ENCODE results near the gene CATSPERZ.

Gene CATSPERZ

GRCh38 chr11:64342869-64343745, 42.9 kb downstream of the CATSPERZ start:
- no peak for DNase-seq (ENCODE audit: low read depth)

GRCh38 chr11:64343767-64344559, 43.8 kb downstream of the CATSPERZ start:
- no peak for DNase-seq (ENCODE audit: low read depth)

- DNase-seq (ENCODE audit: low read depth) = no peak
Measured at GRCh38 chr11:64344787-64345186, 44.6 kb downstream of the CATSPERZ start.

- DNase-seq (ENCODE audit: low read depth) = no peak
Measured at GRCh38 chr11:64347193-64347867, 47.2 kb downstream of the CATSPERZ start.

DNA sequence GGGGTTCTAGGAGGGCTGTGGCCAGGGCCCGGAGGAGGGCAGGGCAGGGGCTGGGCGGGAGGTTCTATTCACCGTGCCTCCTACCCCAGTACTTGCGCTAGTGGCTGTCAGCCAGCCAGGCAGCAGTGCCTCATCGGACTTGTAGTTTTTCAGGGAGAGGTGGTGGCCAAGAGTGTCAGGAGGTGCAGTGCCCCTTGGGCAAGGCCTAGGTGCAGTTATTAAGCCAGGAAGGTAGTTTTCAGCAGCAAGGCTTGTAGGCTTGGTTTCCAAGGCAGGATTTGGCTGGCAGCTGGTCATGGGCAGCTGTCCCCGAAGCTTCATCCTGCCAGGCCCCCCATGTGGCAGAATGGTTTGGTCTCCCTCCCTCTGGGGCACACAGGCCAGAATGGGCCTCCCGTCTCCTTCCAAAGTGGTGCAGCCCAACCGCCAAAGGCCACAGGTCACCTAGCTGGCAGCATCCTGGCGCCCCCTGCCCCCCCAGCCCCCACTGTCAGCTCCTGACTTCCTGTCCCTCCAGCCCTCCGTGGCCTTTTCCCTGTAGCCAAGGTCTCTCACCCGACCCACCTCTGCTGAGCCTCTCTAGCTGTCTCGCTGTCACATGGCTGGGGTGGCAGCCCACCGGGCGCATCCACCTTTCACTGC, 48.3 kb downstream of the CATSPERZ start:
- DNase-seq (ENCODE audit: low read depth) = no peak

DNA sequence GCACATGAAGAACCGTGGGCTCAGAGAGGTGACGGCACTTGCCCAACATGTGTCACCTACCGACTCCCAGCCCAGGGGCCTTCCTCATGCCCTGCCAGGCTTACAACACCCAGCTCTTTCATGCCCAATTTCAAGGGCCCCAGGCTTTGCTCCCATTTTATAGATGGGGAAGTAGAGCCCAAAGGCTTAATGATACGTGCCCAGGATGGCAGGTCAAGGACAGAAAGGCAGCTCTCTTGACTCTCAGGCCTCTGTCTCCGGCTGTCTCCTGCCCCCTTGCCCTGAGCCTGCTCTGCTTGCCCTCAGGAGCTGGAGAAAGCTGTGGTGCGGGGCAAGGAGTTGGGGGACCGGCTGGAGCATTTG, 48.8 kb downstream of the CATSPERZ start:
- no peak for DNase-seq (ENCODE audit: low read depth)

GRCh38 chr11:64349404-64349803, 49.2 kb downstream of the CATSPERZ start:
- no peak for DNase-seq (ENCODE audit: low read depth)

DNA sequence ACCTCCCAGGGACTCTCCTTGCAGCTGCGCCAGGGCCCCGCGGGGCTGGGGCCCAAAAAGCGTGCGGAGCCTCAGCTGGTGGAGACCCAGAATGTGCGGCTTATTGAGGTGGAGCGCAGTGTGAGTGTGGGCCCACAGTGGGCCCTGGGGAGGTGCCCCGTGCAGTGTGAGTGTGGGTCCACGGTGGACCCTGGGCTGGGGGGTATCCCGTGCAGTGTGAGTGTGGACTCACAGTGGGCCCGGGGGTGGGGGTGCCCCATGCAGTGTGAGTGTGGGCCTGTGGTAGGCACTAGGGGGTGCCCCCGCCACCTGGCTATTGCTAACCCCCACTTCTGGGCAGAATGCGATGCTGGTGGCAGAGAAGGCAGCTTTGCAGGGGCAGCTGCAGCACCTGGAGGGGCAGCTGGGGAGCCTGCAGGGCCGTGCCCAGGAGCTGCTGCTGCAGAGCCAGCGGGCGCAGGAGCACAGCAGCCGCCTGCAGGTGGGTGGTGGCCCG, 51.0 kb downstream of the CATSPERZ start:
- no peak for DNase-seq (ENCODE audit: low read depth)

- DNase-seq (ENCODE audit: low read depth) = no peak
Measured at GRCh38 chr11:64352099-64352994, 52.2 kb downstream of the CATSPERZ start.

GRCh38 chr11:64352995-64353714, 53.0 kb downstream of the CATSPERZ start:
- no peak for DNase-seq (ENCODE audit: low read depth)

- no peak for DNase-seq (ENCODE audit: low read depth)
Measured at GRCh38 chr11:64353715-64354506, 53.8 kb downstream of the CATSPERZ start.

Data from iris pigment epithelial cell (primary cell).